ENCODE measurements around the gene DMAC1.

Gene DMAC1

GRCh38 chr9:7782400-7783120 is 17.0 kb downstream of the DMAC1 start:
- DNase-seq: no peak

- no peak for DNase-seq
These were observed 19.2 kb downstream of the DMAC1 start for GRCh38 chr9:7780261-7780988.

- DNase-seq: no peak
These were observed 20.6 kb downstream of the DMAC1 start for GRCh38 chr9:7778851-7779600.

GRCh38 chr9:7777771-7778170 is 21.8 kb downstream of the DMAC1 start:
- no peak for DNase-seq

GRCh38 chr9:7770111-7770510 is 29.5 kb downstream of the DMAC1 start:
- DNase-seq: no peak

- no peak for DNase-seq
These were observed 37.0 kb downstream of the DMAC1 start for GRCh38 chr9:7762600-7762999.

GRCh38 chr9:7760014-7760415 is 39.6 kb downstream of the DMAC1 start:
- DNase-seq: no peak

- DNase-seq: no peak
These were observed 43.5 kb downstream of the DMAC1 start for GRCh38 chr9:7756088-7756487.

GRCh38 chr9:7752481-7752880 is 47.1 kb downstream of the DMAC1 start:
- no peak for DNase-seq

Measured in cerebellar nuclear complex (tissue), 1 donor.